Chondrocyte (in vitro differentiated cells): ENCODE measurements around the gene TMEM131L. TPM values are rescaled to one million over a fixed set of nuclear protein-coding genes. Genes with fewer than 3 reads are reported as not detected.

Experiments
- DNase-seq: peaks from one replicate; pipeline ENCODE4 v3.0.0; 2021; ENCODE audit warnings: mixed read lengths, low spot score
- H3K27ac Mint-ChIP-seq: one replicate; pipeline ENCODE4 v1.8.0; 2021; ENCODE audit warnings: mild to moderate bottlenecking, moderate library complexity, mixed read lengths; ENCODE audit not compliant: unreplicated experiment
- H3K27me3 Mint-ChIP-seq: 2 replicates; pipeline ENCODE4 v1.8.0; 2021; ENCODE audit warnings: low read depth, mixed read lengths
- H3K36me3 Mint-ChIP-seq: 2 replicates; pipeline ENCODE4 v1.8.0; 2021; ENCODE audit warnings: low read depth, mixed read lengths
- H3K4me1 Mint-ChIP-seq: 2 replicates; pipeline ENCODE4 v1.8.0; 2021; ENCODE audit warnings: low read depth, mild to moderate bottlenecking, mixed read lengths
- H3K4me3 Mint-ChIP-seq: one replicate; pipeline ENCODE4 v1.8.0; 2021; ENCODE audit warnings: mild to moderate bottlenecking, moderate library complexity, mixed read lengths; ENCODE audit not compliant: unreplicated experiment
- H3K9me3 Mint-ChIP-seq: 2 replicates; pipeline ENCODE4 v1.8.0; 2021; ENCODE audit warnings: low read depth, mixed read lengths
- total RNA-seq: library from RNA; stranded (reverse); gene quantifications from 3 replicates; pipeline ENCODE4 v1.2.1, GENCODE V29; 2021
- TF ChIP-seq, protein P1 (sequence below): fragments of 200-600 bp; sonication (generic); IDR thresholded peaks from 2 replicates; pipeline ENCODE4 v1.5.0; 2021; ENCODE audit warnings: antibody characterized with exemption, mild to moderate bottlenecking, moderate library complexity

The TMEM131L gene
- total RNA-seq, 1 donor from 2014 or later = 8.4 TPM

DNA sequence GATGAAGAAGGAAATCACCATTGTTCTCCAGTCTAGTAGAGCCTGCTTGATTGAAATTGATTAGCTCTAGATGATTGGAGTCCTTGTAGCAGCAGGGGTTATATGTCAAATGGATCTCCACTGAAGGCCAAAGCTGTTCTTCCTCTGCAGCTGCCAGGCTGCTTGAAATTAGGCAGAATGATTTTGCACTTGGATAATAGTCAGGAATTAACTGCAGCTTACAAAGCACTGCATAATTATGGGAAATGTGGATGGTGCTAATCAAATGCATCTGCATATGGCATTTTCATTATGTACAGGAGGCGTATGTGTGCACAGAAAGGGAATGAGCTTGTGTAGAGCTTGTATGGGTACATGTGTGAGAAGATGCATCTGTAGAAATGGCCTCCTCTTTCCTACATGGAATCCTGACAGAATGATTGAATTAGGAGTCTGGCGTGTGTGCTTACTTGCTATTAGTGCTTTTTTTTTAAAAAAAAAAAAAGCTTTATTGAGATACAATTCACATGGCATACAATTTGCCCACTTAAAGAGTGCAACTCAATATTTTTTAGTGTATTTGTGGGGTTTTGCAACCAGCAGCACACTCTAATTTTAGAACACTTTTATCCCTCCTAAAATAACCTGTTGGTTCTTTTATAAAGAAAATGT lies 65.9 kb downstream of the TMEM131L start:
- H3K4me1 Mint-ChIP-seq = peaks cover 12% of the 10 kb centered on the region
- DNase-seq = no peak
- no peak overlapping the region for H3K4me3 Mint-ChIP-seq
- H3K27ac Mint-ChIP-seq = no peak overlapping the region
- H3K36me3 Mint-ChIP-seq = peaks cover 2% of the 10 kb centered on the region
- H3K27me3 Mint-ChIP-seq = no peaks in the 10 kb centered on the region
- no peaks in the 10 kb centered on the region for H3K9me3 Mint-ChIP-seq
- TF ChIP-seq, protein P1, sequence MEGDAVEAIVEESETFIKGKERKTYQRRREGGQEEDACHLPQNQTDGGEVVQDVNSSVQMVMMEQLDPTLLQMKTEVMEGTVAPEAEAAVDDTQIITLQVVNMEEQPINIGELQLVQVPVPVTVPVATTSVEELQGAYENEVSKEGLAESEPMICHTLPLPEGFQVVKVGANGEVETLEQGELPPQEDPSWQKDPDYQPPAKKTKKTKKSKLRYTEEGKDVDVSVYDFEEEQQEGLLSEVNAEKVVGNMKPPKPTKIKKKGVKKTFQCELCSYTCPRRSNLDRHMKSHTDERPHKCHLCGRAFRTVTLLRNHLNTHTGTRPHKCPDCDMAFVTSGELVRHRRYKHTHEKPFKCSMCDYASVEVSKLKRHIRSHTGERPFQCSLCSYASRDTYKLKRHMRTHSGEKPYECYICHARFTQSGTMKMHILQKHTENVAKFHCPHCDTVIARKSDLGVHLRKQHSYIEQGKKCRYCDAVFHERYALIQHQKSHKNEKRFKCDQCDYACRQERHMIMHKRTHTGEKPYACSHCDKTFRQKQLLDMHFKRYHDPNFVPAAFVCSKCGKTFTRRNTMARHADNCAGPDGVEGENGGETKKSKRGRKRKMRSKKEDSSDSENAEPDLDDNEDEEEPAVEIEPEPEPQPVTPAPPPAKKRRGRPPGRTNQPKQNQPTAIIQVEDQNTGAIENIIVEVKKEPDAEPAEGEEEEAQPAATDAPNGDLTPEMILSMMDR = no peak

DNA sequence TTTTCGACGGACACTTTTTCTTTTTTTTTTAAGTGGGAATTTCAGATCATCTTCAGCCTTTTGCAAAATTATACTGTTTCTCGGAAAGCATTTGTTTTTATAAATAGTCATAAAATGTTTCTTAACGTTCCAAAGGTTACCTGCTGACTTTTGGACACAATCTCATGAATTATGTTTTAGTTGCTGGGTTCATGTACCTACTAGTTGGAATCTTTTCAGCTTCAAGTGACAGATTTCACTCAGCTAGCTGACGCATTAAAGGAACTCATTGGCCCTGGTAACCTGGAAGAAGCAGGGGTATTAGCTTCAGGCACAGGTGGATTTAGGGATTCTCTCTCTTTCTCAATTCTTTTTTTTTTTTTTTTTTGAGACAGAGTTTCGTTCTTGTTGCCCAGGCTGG lies 66.5 kb downstream of the TMEM131L start:
- Mint-ChIP-seq H3K9me3 (no peaks in the 10 kb centered on the region), H3K4me3 (no peak overlapping the region), H3K27ac (no peak overlapping the region), H3K4me1 (peaks cover 13% of the 10 kb centered on the region), H3K27me3 (no peaks in the 10 kb centered on the region), H3K36me3 (peaks cover 2% of the 10 kb centered on the region)
- TF ChIP-seq, protein P1 = no peak
- DNase-seq = no peak

DNA sequence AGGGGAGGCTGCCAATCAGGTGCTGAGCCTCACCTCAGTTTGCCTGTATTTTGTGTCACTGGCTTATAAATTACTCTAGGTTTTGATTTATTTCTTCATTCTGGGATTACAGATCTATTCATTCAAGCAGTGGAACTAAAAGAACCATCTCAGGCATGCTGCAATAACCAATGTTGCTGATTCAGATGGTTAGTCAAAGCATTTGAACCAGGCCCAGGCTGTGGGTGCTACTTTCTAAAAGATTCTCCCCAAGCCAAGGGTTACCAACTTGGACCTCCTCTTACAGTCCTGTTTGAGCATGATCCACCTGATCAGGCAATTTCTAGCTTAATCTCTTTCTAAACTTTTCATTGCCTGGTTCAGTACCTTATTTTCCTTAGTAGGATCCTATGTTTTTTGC lies 67.2 kb downstream of the TMEM131L start:
- DNase-seq = no peak
- no peaks in the 10 kb centered on the region for H3K9me3 Mint-ChIP-seq
- peaks cover 2% of the 10 kb centered on the region for H3K36me3 Mint-ChIP-seq
- H3K27me3 Mint-ChIP-seq = no peaks in the 10 kb centered on the region
- H3K4me3 Mint-ChIP-seq = no peak overlapping the region
- TF ChIP-seq, protein P1 = no peak
- no peak overlapping the region for H3K27ac Mint-ChIP-seq
- H3K4me1 Mint-ChIP-seq = peaks cover 20% of the 10 kb centered on the region

DNA sequence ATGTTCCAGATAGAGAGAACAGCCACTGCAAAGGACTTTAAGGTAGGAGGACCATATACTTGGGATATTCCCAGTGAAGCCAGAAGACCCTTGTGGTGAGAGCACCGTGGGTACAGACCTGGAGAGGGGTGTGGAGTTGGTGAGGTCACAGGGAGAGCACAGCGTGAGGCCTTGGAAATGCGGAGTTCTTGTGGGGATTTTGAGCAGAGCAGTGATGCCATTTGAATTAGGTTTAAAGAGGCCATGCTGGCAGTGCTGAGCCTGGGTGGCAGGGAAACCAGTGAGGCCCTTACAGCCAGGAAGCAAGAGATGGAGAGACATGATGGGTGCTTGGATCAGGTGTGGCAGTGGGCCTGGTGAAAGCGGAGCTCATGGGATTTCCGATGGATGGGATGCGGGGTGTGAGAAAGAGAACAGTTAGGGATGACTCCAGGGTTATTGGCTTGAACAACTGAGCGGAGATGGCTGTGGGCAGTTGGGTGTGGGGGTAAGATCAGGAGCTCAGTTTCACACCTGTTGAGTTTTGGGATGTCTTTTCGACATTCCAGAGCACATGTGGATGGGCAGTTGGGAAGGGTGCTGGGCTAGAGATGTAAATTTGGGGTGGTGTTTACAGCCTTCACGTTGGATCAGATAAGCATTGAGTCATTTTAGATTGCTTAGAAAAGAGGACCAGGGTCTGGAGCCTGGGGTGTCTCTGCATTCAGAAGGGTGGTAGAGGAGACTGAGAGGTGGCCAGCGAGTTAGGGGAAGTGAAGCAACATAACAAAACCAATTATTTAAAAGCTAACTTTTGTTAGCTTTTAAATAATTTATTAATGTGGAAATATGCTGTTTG lies 68.9 kb downstream of the TMEM131L start:
- no peaks in the 10 kb centered on the region for H3K27me3 Mint-ChIP-seq
- H3K36me3 Mint-ChIP-seq = peaks cover 2% of the 10 kb centered on the region
- no peak overlapping the region for H3K4me3 Mint-ChIP-seq
- DNase-seq = no peak
- TF ChIP-seq, protein P1 = no peak
- H3K9me3 Mint-ChIP-seq = no peaks in the 10 kb centered on the region
- H3K4me1 Mint-ChIP-seq = peaks cover 31% of the 10 kb centered on the region
- no peak overlapping the region for H3K27ac Mint-ChIP-seq

DNA sequence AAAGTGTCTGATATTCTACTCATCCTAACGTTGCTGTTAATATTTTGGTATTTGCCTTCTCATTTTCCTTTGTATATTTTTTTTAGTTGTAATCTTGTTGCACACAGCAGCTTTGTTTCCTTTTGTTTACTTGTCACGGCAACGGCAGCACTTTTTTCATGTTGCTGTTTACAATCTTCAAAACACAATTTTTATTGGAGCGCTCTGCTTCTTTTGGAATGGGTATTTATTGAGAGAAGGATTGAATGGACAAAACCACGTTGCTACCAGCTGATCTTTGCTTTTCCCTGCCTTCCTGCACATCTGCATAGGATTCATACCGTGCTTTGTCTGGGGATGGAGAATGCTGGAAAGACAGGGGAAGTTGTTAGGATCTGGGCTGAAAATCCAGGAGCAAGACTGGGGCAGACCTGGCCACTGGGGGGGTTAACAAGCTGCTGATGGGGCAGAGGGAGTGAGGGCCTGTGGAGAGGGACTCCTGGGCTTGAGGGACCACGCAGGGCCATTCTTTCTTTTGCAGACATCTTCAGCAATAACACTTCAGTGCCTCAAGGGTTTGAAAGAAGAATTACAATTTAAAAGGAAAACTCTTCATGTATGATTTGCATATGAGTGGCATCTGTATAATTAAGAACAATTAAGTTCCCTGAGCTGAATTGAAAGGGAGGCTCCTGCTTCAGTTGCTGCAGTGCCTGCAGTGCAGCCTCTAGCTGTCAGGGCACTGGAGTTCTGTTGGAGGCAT lies 69.8 kb downstream of the TMEM131L start:
- H3K36me3 Mint-ChIP-seq = peaks cover 2% of the 10 kb centered on the region
- TF ChIP-seq, protein P1 = peak; percentile 26
- H3K9me3 Mint-ChIP-seq = no peaks in the 10 kb centered on the region
- no peak overlapping the region for H3K27ac Mint-ChIP-seq
- H3K4me1 Mint-ChIP-seq = peaks cover 32% of the 10 kb centered on the region
- no peak for DNase-seq
- no peaks in the 10 kb centered on the region for H3K27me3 Mint-ChIP-seq
- H3K4me3 Mint-ChIP-seq = no peak overlapping the region
